ENCODE data around the gene MYH14.

DNA sequence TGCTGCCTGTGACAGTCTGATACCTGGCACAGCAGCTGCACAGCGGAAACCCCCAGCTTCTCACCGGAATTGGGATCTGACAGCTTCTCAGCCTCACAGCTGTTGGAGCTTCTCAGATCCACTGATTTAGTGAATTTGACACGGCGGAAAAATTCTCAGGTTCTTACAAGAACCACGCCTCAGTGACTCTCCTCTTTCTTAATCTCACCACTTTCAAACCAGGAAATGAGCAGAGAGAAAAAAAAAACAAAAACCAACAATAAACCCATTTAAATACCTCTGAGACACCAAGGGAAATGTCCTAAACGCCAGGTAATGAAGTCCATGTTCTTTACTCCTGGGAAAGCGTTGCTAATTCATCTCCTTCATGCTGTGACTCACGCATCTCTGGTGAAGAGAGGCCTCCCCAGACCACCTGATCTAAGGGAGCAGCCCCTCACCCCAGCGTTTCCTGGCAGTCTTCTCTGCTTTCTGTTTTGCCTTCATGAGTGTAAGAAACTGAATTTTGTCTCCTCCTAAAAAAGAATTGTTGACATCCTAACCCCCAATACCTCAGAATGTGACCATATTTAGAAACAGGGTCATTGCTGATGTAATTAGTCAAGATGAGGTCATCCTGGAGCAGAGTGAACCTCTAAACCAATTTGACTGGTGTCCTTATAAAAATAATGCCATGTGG lies 24.4 kb upstream of the MYH14 start:
- TF ChIP-seq, protein P1, sequence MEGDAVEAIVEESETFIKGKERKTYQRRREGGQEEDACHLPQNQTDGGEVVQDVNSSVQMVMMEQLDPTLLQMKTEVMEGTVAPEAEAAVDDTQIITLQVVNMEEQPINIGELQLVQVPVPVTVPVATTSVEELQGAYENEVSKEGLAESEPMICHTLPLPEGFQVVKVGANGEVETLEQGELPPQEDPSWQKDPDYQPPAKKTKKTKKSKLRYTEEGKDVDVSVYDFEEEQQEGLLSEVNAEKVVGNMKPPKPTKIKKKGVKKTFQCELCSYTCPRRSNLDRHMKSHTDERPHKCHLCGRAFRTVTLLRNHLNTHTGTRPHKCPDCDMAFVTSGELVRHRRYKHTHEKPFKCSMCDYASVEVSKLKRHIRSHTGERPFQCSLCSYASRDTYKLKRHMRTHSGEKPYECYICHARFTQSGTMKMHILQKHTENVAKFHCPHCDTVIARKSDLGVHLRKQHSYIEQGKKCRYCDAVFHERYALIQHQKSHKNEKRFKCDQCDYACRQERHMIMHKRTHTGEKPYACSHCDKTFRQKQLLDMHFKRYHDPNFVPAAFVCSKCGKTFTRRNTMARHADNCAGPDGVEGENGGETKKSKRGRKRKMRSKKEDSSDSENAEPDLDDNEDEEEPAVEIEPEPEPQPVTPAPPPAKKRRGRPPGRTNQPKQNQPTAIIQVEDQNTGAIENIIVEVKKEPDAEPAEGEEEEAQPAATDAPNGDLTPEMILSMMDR (IDR thresholded peaks at IDR 0.05), result no peak
- TF ChIP-seq POLR2A (IDR thresholded peaks at IDR 0.05) (no peak), EP300 (IDR thresholded peaks at IDR 0.05) (no peak)
